H54 (cell line): ENCODE measurements around the gene ELMO1.

ENCODE experiments used
- DNase-seq: peaks from one replicate; pipeline ENCODE4 v3.0.0; 2011; ENCODE audit warnings: low spot score, mixed read lengths; ENCODE audit not compliant: insufficient read length
- FAIRE-seq: peaks from 3 replicates; lab custom pipeline; 2011; peaks lifted over from hg19 to GRCh38; lab: Jason Lieb, UNC
- POLR2A ChIP-seq: IDR thresholded peaks from 2 replicates; pipeline ENCODE4 v1.6.1; 2011; ENCODE audit warnings: low read depth, mild to moderate bottlenecking, low read length

The ELMO1 gene

DNA sequence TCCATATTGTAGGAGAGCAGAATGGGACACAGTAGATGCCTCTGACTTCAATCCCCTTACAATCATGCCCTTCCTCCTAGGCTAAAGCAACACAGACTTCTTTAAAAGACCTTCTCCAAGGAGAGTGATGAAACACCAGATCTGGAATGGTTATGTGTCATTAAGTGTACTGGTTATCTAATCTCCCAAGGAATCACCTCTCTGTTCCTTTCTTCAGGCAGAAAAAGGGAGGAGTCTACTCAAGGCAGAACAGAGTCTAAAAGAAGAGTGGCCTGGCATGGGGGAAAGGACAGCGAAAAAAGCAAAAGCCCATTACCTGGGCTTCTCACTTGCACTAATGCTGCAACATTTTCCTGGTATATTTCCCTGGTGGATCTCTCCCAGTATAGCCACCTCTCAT lies 2.9 kb downstream of the ELMO1 start:
- DNase-seq: no peak
- no peak for TF ChIP-seq POLR2A
- FAIRE-seq: no peak

DNA sequence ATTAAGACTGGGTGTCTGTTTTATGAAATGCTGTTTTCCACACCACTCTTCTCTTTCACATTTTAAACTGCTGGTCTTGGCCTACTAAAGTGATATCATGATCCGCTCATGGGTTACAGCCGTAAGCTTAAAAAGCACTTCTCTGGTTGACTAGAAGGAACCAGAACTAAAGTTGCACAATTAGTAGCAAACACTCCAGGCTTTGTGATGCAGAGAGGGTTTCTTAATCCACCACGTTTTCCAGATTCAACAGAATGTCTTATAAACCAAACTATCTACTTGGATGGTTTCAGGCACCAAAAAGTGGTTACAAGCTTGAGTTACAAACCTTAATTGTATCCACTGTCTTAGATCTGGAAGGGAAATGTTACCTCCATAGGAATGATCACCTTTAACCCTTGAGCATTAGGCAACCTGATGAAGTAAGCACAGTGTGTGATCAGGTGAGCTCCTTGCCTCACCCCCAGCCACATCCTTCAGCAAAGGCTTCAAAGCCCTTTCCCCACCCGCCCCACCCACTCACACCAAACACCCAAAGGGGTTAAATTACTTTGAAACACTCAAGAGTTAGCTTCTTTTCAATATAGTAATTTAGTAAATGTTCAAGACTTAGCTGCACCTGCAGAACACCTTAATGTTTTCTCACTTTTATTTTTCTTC lies 3.5 kb downstream of the ELMO1 start:
- DNase-seq: no peak
- no peak for TF ChIP-seq POLR2A
- no peak for FAIRE-seq

DNA sequence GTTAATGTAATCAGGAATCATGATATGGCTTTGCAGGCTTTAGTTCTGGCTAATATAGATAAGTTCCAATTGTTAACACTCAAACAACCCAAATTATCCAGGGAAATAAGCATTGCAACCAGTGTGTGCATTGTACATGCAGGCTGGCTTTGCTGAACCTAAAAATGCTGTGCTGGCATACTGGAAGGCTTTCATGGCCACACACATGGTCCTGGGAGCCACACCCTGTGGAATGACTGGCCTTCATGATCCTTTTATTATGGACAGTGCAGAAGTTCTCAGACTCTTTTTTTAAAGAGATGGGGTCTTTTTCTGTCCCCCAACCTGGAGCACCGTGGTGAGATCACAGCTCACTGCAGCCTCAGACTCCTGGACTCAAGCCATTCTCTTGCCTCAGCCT lies 5.0 kb downstream of the ELMO1 start:
- DNase-seq (no peak), FAIRE-seq (no peak)
- no peak for TF ChIP-seq POLR2A

DNA sequence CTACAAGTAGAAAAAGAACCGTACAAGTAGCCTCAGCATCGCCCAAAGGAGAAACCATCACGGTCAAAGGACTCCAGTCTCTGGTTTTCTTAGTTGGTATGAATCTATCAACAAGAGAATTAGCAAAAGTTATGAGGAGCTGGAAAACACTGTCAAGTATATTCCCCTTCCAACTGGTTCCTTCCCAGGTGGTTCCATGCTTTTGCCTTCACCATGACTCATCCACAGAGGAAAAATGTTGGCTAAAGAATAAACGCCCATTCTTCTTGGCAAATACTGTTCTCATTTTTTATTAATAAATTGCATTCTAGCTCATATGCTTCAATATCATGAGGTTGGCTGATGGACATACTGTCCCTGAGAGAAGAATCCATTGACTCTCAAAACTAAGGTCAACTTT lies 6.4 kb downstream of the ELMO1 start:
- no peak for TF ChIP-seq POLR2A
- no peak for FAIRE-seq
- DNase-seq: no peak

DNA sequence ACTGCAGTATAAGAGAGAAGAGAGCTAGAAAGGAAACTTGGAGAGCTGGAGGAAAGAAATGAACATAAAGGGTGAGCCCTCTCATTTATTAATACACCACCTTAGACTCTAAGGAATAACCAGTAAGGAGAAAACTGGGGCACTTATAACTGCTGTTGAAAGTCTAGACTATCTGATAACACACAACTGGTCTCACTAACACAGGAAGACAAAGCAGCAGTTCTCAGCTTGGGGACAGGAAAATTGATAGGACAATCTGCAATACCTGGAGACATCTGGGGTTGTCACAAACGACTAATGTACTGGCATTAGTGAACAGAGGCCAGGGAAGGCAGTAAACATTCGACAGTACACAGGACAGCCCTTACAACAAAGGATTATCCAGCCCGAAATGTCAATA lies 6.8 kb downstream of the ELMO1 start:
- FAIRE-seq: no peak
- TF ChIP-seq POLR2A: no peak

DNA sequence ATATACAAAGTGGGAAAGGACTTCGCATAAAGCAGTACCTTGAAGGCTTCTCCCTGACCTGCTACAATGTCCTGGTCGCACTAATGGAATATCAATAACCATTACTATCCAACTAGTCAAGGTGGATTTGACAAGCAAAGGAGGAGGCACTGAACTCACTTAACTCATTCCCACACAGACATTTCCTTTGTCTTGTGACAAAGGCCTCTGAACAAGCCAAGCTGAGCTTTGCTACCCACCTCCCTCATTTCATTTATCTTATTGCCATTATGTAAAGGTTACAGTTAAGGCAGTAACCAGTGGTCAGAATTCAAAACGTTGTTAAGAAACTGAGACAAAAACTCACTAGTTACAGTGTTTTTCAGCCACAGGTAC lies 7.3 kb downstream of the ELMO1 start:
- no peak for TF ChIP-seq POLR2A

More for the DNA sequence above, 6.8 kb downstream of the ELMO1 start:
- no peak for DNase-seq

DNA sequence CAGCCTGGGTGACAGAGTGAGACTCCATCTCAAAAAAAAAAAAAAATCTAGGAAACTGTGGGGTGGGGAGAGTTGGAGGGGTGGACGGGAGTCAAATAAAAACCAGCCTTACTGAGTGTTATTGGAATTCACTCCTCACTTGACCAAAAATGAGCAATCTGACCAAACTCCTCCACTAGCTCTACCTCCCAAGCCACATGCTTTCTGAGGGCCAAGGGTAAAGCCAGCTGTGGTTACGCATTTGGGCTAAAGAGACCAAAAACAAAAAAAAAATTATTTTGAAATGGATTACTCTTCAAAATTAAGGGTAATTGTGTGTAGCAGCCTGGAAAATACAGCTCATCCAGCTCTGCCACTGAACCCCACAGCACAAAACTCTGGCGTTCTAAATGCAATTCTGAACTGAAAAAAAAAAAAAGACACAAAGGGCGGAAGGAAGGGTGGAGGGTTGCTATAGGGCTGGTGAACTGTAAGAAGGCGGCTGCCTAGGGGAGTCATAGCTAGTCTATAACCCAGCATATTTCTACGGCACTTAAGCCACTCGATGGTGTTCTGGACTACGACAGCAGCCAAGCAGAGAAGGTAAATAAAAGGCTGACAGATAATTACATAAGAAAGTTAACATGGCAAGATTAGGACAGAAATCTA lies 7.8 kb downstream of the ELMO1 start:
- TF ChIP-seq POLR2A: no peak
- DNase-seq: no peak
- no peak for FAIRE-seq

More for the DNA sequence above, 7.3 kb downstream of the ELMO1 start:
- FAIRE-seq: no peak
- no peak for DNase-seq

DNA sequence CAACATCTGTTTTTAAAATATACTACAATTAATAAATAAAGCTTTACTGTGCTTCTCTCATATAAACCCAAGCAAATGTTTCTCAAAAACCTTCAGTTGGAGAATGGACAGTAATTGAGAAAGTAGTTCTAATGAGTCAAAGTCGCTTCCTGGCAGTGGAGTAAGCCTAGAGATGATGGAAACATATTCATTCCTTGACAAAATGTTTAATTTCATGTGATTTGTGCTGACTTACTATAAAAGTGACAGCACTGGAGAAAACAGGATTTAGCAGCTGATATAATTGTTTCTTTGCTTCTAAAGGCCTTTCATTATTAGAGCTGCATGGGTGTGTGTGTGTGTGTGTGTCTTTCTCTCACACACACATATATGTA lies 9.0 kb downstream of the ELMO1 start:
- DNase-seq (no peak), FAIRE-seq (no peak)
- no peak for TF ChIP-seq POLR2A

DNA sequence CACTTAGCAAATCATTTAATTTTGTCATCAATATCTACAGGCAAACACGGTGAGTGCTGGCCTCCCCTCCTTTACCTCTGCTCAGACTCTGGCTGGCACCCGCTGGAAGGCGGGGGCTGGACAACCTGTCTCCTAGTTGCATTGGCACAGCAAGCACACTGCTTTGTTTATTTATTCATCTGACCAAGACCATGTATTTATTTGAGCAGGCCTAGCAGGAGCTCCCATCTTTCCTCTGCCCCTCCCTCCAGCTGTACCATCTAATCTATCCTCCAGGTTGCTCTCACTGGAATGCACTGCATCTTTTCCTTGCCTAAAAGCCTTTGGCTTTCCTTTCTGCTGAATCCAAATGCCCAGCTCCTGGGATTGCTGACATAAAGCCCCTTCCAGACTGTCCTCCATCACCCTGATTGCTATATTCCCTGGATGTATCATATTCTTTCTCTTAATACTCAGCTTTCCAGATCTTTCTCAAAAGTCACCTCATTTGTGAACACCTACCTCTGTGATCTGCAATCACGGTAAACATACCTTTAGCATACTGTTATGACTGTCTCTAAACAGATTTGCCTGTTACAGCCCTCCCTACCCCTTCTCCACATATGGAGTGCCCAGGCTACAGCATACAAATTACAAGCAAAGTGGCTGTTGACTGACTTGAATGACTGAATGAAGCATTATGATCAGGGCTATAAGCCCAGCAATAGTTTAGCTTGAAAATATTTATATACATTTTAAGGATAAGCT lies 9.6 kb downstream of the ELMO1 start:
- TF ChIP-seq POLR2A: no peak
- no peak for DNase-seq
- no peak for FAIRE-seq

DNA sequence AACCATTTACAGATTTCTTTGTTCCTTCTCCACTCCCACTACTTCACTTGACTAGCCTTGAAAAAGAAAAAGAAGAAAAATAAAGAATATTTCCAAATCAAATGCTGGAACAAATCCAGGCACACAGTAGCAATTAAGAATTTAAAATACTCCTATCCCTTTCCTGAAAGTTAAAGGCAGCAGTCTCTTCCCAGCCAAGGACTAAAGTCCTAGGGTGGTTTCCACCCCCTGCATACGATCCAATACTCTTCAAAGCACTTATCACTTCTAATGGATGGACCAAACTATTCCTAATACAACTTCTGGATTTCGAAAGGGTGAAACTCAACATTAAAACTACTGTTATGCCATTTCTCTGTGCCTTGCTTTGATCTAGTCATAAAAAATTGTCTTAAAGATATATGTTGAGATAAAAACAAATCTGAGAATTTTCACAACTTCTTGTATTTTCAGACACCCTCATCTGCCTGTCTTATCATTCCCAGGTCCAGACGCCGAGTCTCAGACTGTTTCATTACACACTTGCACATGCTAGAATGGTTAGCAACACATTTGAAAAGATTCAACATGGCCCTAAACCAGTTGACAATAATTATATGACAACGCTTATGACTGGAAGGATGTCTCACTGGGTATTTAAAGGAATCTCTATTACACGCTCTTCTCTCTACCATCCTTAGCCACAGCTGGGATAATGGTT lies 13.4 kb downstream of the ELMO1 start:
- FAIRE-seq: no peak
- no peak for TF ChIP-seq POLR2A

DNA sequence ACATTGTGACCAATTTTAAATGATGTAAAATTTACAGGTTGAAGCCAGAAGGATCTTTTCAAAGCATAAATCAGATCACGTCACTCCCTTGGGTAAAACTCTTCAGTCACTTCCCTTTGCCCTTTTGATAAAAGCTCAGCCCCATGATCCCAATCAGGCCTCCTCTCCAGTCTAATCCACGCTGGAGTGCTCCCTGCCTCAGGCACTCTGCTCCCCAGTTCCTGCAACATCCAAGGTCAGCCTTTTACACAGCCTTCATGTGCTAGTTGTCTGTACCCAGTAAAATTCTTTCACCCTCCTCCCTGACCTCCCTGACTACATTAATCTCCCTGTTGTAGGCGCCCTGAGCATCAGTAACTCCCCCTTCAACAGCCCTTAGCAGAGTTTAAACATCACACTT lies 14.1 kb downstream of the ELMO1 start:
- no peak for TF ChIP-seq POLR2A
- FAIRE-seq: no peak
- no peak for DNase-seq

More for the DNA sequence above, 13.4 kb downstream of the ELMO1 start:
- DNase-seq: no peak

DNA sequence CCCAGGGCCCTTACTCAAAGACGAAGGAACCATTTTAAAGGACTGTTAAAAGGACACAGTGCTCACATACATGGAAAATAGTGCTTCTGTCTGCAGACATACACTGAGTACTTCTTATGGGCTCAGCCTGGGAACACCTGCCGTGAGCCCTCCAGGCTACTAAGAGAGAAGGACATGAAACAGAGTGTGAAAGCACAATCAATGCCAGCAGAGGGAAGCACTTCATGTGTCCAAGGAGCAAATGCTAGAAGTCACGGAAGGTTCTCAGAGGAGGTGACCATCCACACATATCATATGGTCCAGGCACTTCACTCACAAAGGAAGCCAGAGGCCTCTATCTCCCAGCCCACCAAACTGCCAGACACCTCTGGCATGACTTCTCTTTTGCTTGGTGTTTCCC lies 15.5 kb downstream of the ELMO1 start:
- DNase-seq: no peak
- no peak for FAIRE-seq
- TF ChIP-seq POLR2A: no peak

DNA sequence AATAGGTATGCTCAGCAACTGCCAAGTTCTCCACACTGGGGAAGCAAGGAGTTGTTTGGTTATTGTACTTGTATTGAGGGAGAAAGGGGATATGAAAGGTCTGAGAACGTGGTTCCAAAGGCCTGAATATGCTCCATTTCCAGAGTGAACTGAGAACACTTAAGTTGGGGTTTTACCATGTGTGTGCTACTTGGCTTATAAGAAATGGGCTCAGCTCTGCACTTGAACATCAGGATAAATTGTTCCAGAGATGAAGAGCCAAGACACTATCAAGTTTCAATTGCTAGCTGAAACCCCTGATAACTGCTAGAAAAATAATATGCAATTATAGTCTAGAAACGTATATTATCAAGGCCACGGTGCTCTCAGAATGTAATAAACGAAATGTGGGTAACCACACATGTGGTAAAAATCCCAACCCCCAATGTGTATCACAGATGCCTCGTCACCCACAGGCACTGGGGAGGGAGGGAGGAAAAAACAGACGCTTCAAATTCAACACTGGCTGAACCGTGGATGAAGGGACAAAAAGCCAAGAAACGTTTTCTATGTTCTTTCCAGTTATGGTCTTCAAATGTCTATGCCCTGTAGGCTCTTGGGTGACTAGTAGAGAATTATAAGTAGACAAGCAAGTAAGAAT lies 16.3 kb downstream of the ELMO1 start:
- FAIRE-seq: no peak
- no peak for TF ChIP-seq POLR2A

More for the DNA sequence above, 16.3 kb downstream of the ELMO1 start:
- DNase-seq: no peak
